ENCODE results near the gene LNPK.
"Not testable (repeated sequence)": the region's sequence is repeated elsewhere in the genome, so short reads cannot be mapped to it uniquely, and the experiment has no call there.

LNPK gene

DNA sequence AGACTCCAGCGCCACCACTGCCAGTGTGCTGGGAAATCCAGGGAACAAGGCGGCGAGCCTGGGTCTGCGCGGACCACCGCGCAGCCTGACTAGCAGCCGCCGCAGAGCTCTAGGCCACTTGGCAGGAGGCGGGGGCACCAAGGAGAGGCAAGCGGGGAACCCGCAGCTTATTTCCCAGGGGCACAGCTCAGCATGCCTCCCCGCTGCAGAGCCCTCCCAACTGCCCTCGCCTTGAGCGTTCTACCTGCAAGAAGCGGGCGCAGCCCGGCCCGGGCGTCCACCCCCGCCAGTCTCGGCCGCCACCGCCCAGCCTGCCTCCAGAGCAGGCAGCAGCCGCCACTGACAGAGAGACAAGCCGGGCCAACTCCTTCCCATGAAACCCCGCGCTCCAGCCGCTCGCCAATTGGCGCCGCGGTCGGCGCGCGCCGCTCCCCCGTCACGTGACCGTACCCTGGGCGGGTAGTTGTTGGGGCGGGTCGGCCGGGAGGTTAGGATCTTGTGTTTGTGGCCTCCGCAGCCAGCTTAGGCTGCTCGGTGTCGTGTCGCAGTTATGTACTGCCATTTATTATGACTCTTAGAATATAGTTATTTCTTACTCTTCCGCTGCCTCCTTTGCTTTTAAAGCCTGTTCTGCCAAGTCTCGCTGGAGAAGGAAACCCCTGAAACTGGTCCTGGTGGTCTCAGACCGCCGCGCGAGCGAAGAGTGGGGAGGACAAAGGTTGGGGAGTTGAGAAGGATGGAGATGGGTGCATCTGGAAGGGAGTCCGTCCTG is at the start of gene LNPK:
LNPK (minus strand) TSS at position 352 of the 772 bp plus-strand sequence. CDS start 6,683 bp downstream, outside the sequence.
- peak; percentile 81 for DNase-seq

- DNase-seq: no peak
Measured at GRCh38 chr2:176039375-176039774, 37.3 kb upstream of the LNPK start.

DNA sequence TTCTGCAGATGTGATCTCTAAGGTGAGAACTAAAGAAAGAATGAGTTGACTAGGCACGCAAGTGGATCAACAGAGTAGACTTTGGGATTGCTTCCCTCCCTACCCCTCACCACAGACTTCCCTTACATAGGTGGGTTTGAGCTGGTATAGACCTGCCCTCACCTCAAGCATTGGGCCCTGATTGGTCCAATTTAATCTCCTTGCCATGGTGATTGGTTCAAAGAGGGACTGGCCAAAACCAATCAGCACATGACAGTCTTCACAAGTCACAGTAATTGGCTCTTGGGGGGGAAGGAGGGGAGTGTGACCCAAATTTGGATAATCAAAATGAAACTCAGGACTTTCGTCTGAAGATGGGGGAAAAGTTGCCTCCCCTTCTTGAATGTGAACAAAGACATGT is 36.6 kb upstream of the LNPK start:
- no peak for DNase-seq

GRCh38 chr2:176035013-176035691 is 33.1 kb upstream of the LNPK start:
- DNase-seq: peak; percentile 37

GRCh38 chr2:176027806-176028205 is 25.7 kb upstream of the LNPK start:
- no peak for DNase-seq

GRCh38 chr2:176025932-176026331 is 23.9 kb upstream of the LNPK start:
- no peak for DNase-seq

DNA sequence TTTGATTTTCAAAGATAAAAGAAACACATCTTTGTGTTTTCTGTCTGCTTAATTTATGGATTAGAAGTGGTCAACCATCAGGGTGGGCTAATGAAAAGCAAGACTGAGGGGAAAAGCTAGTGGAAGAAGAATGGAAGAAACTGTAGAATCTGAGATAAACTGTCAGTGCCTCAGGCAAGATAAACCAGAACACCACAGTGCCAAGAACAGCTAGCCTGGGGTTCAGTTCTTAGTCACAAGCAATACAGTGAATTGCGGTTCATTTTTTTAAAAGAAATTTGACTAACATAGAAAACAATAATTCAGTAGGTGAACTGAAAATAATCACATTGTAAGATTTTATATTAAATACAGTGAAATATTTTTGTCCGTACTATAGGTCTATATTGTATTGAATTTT is 22.0 kb upstream of the LNPK start:
- no peak for DNase-seq

- no peak for DNase-seq
Measured at GRCh38 chr2:176022048-176022447, 20.0 kb upstream of the LNPK start.

DNA sequence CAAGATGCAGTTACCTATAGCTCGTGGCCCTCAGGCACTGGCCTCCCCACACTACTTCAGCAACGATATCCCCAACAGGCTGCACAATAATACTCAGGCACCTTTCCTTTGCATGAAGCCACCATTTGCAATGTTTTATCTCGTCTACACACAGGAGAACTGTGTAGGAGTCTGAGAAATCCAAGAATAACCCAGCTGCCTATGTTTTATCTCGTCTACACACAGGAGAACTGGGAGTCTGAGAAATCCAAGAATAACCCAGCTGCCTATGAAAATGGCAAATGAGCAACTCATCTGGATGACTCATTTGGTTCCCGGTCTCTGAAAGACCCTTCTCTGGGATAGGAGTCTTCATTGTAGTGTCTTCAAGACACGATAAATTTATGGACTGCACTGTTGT is 18.3 kb upstream of the LNPK start:
- no peak for DNase-seq

DNA sequence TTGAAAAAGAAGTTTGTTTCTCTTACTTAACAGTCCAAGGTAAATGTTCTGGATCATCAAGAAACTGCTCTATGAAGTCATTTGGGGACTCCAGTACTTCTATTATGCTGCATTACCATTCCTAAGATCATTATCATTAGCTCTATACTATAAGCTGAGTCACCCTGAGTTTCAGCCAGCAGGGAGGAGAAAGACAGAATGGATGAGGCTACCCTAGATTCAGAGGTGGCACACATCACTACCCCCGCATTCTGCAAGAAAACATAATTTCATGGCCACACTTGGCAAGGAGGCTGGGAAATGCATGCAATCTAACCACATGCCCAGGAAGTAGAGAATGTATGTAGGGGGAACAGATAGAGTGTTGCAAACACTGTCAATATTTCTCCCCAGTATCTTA is 16.6 kb upstream of the LNPK start:
- no peak for DNase-seq

DNA sequence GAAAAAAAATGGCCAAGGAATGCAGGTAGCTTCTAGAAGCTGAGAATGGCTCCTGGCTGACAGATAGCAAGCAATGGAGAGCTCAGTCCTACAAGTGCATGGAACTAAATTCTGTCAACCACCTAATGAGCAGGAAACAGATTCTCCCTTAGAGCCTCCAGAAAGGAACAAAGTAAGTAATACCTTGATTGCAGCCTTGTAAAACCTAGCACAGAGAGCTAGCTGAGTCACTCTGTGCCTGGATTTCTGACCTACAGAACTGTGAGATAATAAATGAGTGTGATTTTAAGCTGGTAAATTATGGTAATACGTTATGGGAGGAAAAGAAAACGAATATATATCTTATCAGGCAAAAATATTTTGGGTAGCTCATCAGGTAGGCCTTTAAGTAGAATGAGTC is 7.4 kb upstream of the LNPK start:
- no peak for DNase-seq

GRCh38 chr2:176004934-176005333 is 2.9 kb upstream of the LNPK start:
- DNase-seq: no peak

DNA sequence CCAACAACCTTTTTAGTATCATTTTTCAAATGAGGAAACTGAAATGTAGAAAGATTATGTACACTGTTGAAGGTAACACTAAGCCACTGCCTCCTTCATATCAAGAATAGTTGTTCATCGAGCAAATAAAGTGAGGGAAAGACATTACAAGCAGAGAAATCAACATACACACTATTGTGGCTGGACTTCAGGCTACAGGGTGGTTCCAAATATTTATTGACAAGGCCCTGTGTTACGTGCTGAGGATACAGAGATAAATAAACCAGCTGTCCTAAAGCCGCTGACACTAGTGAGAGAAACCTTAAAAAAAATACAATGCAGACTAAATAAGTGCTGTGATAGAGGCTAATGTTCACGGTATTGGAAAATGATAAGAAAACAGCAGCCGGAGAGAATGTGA is 1.9 kb upstream of the LNPK start:
- no peak for DNase-seq

DNA sequence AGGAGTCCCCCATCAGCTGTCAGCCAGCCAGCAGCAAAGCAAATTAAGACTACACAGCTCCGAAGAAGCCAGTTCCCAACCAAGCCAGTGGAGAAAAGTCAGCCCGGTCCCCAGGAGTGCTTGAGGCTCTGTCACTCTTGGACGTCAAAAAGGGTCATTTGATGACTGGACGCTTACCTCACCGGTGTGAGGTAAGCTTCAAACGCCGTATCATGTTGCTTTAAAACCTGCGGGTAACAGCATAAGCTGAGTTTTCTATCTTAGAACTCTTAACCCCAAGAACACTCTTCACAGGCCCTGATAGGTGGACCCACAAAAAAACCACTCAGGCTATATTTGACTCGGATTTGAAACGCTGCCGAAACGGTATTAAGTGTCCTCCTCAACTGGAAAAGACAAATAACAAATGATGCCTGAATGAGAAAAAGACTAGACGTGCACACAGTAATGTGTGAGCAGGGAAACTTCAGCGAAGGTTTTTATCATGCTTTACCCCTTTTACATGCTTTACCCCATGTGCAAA is 682 bp upstream of the LNPK start:
- no peak for DNase-seq

DNA sequence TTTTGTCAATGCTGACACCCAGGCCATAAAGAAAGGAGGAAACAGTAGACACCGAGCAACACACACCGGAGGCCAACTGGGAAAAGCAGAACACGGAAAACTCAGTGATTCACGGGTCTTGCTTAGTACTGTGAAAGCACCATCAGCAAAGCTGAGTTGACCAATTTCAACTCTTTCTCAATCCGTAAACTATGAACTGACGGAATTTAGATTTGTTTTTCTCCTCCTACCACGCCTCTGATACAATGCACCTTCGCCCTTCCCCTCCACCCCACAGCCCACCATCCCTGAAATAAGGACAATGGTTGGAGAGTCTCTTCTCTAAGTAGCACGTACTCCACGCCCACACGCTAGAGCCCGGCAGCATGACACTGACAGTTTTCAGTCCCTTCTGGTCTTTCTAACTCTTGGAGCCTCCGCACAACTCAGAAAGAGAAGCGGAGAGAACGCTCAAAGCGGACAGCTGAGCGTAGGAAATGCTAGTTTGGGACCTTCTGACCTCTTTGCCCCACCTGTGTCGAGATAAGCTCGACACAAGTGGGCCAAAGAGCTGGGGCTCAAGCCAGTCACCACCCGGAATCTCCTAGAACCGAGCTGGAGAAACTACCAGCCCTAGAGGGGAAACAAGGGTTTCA is 669 bp downstream of the LNPK start:
- DNase-seq: no peak

DNA sequence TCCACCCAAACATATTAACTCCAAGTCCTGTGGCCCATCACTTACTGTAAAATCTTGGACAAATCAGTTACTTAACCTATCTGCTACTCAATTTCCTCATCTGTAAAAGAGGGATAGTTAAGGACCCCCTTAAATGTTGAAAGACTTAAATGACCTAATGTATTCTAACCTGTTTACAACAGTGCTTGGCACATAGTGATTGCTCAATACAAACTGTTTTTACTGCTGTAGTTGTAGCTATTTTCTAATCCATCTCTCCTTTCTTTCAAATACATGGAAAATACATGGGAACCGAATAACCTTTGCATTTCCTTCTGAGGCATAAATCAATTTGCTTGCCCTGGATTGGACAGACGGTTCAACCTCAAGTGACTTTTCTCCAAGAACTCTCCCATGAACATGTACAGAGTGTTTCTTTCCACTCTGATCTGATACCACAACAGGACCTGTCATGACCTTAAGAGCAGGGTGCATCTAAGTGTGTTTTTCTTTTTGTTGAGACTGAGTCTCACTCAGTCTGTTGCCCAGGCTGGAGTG is 2.7 kb downstream of the LNPK start:
- DNase-seq: no peak

DNA sequence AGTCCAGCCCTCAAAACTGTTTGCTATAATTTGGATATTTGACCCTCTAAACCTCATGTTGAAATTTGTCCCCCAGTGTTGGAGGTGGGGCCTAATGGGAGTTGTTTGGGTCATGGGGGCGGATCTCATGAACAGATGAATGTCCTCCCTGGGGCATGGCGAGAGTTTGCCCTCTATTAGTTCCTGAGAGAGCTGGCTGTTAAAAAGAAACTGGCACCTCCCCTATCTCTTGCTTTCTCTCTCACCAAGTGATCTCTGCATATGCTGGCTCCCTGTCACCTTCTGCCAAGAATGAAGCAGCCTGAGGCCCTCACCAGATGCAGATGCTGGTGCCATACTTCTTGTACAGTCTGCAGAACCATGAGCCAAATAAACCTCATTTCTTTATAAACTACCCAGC is 12.0 kb downstream of the LNPK start:
- no peak for DNase-seq

DNA sequence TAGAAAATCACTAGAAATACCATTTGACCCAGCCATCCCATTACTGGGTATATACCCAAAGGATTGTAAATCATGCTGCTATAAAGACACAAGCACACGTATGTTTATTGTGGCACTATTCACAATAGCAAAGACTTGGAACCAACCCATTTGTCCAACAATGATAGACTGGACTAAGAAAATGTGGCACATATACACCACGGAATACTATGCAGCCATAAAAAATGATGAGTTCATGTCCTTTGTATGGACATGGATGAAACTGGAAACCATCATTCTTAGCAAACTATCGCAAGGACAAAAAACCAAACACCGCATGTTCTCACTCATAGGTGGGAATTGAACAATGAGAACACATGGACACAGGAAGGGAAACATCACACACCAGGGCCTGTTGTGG is 14.9 kb downstream of the LNPK start:
- DNase-seq: not testable (repeated sequence)

- no peak for DNase-seq
Measured at GRCh38 chr2:175984846-175985245, 17.2 kb downstream of the LNPK start.

DNA sequence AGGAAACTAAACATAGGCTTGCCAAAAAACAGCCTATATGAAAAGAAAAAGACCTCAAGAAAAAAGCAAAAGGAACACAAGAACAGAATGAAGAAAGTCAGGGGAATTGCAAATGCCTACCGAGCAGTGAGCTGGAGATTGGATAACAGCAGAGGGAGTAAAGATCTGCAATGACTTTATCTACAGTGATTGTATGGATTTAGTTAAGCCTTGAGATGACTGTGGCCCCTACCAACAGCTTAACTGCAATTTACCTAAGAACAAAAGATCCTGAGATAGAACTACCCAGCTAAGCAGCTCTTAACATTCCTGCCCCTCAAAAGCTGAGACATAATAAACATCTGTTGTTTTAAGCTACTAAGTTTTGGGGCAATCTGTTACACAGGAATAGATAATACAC is 20.5 kb downstream of the LNPK start:
- DNase-seq: no peak

DNA sequence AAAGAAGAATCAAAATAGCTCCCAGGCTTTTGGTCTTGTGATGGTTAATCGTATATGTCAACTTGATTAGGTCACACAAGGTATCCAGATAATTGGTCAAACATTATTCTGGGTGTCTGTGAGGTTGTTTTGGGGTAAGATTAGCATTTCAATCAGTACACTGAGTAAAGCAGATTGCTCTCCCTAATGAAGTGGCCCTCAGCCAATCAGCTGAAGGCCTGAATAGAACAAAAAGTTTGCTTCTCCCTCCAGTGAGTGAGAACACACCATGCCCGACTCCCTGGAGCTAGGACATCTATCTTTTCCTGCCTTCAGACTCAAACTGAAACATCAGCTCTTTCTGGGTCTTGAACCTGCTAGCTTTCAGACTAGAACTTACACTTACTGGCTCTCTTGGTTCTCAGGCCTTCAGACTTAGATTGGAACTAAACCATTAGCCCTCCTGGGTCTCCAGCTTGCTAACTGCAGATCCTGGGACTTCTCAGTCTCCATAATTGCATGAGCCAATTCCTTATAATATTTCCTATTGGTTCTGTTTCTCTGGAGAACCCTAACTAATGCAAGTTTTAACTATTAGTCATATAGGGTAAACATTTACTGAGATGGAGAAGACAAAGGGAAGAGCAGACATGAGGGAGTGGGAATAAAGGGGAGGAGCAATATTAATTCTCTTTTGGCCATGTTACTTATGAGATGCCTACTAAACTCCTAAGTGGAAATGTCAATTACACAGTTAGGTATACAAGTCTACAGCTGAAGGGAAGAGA is 25.5 kb downstream of the LNPK start:
- no peak for DNase-seq

DNA sequence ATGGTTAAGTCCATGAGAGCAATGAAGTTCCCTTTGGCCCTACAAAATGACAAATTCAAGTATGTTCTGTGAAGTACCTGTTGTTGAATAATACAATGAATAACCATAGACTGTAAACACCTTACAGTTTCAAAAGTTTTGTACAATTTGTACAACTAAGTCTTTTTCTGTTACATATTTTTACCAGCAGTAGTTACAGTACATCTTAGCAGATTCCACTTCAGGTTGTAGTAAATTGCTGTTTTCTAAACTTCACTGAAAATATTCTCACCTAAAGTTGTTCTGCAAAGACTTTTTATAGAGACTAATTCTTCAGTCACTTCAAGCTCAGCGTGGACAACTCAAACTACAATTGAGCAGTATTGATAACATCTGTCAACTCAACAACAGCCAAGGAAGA is 28.7 kb downstream of the LNPK start:
- no peak for DNase-seq

- no peak for DNase-seq
Measured at GRCh38 chr2:175966839-175967238, 35.2 kb downstream of the LNPK start.
